HCEC 1CT (cell line): ENCODE measurements around the gene TECPR2.

ENCODE experiments used
- DNase-seq: peaks from one replicate; pipeline ENCODE4 v3.0.0-alpha.2; 2017

Gene TECPR2

GRCh38 chr14:102479107-102479506 is 116.4 kb downstream of the TECPR2 start:
- DNase-seq = no peak

GRCh38 chr14:102479777-102480176 is 117.0 kb downstream of the TECPR2 start:
- no peak for DNase-seq

- DNase-seq = no peak
Observed at GRCh38 chr14:102481371-102481770, 118.6 kb downstream of the TECPR2 start.

DNA sequence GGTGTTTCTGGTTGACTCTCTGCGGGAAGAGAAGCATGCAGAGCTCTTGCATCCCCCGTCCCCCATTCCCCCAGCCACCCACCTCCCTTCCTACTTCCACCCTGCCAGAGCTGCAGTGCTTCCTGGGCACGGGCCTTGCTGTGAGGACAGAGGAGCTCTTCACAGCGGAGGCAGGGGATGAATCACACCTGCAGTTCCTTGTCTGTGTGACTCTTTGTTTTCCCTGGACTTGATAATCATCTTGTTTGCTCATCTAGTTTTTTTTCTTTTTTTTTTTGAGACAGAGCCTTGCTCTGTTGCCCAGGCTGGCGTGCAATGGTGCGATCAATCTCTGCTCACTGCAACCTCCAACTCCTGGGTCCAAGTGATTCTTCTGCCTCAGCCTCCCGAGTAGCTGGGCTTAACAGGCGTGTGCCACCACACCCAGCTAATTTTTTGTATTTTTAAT is 119.1 kb downstream of the TECPR2 start:
- no peak for DNase-seq

GRCh38 chr14:102484316-102484715 is 121.6 kb downstream of the TECPR2 start:
- no peak for DNase-seq

GRCh38 chr14:102485693-102486512 is 123.2 kb downstream of the TECPR2 start:
- DNase-seq = no peak

DNA sequence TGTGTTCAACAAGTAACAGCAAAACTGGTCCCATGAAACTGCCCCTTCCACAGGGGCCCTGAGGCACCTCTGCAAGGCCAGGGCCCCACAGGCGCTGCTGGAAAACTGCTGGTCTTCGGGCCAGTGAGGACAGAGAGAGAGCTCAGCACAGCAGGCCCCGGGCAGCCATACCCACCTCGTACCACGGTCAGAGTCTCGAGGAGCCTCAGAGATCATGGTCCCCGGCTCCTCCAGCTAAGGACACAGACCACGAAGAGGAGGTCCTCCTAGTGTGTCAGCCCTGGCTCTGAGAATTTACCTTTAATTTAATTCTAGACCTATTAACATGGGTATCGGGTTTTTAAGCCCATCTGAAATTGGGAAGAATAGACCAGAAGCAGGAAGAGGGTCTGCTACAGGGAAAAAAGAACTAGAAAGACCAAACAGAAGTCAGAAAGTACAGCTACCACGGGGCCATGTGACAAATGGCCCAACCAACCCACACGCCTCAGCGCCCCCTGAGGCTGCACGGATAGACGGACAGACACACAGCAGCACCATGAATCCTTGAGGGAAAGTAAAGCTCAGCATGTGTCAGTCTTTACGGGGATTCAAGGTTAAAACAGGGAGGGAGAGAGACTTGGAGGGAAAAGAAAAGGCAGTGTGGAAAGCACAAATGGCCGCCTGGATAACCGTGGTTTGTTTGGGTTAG is 123.9 kb downstream of the TECPR2 start:
- DNase-seq = no peak

DNA sequence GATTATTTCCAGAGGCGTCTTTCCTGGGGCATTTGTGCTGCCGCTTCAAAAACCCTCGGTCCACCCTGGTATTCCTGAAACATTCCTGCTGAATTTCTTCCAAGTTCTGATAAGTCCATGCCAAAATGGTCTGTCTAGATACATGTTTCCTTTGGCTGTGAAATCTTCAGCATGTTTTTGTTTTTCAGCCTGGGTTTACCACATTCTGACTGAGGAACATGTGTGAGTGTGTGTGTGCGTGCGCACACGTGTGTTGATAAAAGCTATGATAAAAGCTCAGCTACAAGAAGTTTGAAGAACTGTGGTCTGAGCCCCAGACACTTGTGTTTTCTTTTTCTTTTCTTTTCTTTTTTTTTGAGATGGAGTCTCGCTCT is 124.5 kb downstream of the TECPR2 start:
- no peak for DNase-seq

DNA sequence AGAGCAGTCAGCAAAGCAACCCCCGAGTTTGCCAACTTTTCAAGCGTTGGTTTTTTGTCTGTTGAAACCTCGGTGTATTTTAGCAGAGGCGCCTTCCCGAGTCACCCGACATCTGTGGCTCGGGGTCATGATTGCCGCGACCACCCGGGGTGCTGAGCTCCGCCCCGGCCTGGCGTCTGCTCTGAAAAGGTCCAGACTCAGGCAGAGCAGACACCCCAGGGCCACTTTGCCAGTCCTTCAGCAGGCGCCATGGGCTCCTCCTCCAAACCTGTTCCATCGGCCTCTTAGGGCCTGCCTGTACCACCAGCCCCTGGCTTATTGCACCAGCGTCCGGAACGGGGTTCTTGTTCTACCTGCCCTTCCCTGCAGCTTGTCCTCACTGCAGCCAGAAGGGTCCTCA is 127.7 kb downstream of the TECPR2 start:
- DNase-seq = no peak

GRCh38 chr14:102491366-102491765 is 128.6 kb downstream of the TECPR2 start:
- no peak for DNase-seq

- DNase-seq = no peak
Observed at GRCh38 chr14:102491786-102492530, 129.2 kb downstream of the TECPR2 start.

GRCh38 chr14:102492531-102492910 is 129.8 kb downstream of the TECPR2 start:
- DNase-seq = no peak

GRCh38 chr14:102493096-102493495 is 130.4 kb downstream of the TECPR2 start:
- no peak for DNase-seq

DNA sequence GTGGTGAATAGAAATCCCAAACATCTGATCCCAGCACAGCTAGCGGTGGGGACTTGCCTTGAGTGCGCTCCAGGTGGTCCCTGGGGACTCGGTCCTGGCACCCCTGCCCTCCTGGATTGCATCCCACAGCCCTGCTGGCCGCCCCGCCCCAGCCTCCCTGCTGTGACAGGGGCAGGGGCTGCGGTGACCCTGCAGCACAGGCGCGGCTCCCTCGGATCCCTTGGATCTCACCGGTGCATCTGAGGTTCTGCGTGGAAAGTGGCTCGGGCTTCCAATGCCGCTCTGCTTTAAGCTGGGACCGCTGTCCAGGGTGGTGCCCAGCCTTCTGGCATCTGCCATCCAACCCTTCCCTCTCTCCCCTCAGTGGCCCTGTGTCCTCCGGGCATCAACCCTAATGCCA is 130.8 kb downstream of the TECPR2 start:
- DNase-seq = no peak

DNA sequence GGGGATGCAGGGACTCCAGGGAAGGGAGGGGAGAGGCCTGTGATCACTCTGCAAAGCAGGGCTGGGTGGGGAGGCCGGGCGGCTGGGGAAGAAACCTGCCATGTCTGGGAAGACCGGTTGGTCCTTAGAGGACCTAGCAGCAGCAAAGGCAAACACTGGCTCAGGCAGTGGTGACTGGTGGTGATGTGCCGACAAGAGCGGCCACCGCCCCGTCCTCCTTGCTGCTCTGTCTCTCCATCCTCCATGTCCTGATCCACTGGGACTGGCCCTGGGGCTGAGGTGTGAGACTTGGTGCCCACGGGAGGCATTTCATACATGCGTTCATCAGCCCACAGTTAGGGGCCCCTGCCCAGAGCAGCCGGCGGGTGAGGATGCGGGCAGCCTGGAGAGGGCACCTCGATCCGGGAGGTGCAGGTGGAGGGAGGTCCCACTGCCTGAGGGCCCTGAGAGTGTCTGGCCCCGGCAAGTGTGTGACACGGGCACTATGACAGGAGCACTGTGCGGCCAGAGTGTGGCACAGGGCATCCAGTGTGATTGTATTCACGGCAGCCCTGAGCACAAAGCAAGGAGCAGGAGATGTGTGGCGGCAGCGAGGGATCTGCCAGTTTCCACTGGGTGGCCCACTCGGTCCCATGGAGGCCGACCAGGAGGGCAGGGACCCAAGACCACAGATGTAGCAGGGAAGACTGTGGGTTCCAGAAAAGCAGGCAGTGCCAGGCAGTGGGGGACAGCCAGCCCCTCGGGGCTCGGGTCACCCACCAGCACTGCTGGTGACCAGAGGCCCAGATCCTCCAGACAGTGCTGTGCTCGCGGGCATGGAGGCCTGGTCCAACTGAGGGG is 133.0 kb downstream of the TECPR2 start:
- DNase-seq = no peak

DNA sequence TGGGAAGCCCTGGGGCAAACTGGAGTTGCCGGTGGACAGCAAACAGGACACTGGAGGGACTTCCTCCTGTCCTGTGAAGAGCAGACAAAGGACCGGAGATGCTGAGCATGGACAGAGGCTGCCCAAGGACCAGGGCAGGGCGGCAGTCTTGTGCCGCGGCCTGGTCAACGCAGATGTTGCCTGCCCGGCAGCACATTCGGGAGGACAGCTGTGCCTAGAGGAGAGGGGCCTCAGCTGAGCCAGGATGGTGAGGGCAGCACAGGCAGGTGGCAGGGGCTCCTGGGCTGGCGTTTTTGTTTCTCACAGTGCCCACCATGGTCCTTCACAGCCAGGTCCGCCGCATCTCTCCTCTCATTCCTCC is 133.6 kb downstream of the TECPR2 start:
- DNase-seq = no peak

- no peak for DNase-seq
Observed at GRCh38 chr14:102496958-102497744, 134.4 kb downstream of the TECPR2 start.

DNA sequence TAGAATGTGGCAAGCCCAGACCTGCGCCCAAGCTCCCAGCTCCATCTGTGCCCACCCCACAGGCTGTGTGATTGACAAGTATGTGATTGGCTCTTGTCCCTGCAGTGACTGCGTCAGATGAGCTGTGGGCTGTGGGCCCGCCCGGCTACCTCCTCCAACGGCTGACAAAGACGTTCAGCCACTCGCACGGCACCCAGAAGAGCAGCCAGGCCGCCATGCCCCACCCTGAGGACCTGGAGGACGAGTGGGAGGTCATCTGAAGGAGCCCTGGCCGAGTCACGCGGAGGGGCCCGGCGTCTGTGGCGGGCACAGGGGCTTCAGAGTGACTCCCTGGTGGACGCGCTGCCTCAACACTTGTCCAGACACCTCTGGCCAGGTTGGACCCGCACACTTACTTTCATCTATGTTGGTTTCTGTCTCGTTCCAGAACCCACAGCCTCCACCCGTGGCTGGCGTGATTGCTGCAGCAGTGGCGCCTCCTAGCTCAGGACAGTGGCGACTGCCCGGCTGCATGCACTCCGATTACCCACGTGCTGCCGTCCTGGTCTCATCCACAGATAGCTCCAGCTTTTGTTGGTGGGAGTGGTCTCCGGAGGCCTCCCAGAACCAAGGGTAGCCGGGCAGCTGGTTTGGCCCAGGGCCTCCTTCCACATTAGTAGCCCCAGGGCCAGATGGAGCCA is 135.4 kb downstream of the TECPR2 start:
- no peak for DNase-seq

GRCh38 chr14:102498678-102499265 is 136.0 kb downstream of the TECPR2 start:
- no peak for DNase-seq

- DNase-seq = no peak
Observed at GRCh38 chr14:102499401-102500157, 136.8 kb downstream of the TECPR2 start.
